NCI-H1048 (cell line): ENCODE data around the gene PGS1.
"Not testable (repeated sequence)": the region's sequence is repeated elsewhere in the genome, so short reads cannot be mapped to it uniquely, and the experiment has no call there.

Experiments
- DNase-seq: peaks from one replicate; lab custom pipeline; 2025; lab: John Stamatoyannopoulos, UW

Gene PGS1

DNA sequence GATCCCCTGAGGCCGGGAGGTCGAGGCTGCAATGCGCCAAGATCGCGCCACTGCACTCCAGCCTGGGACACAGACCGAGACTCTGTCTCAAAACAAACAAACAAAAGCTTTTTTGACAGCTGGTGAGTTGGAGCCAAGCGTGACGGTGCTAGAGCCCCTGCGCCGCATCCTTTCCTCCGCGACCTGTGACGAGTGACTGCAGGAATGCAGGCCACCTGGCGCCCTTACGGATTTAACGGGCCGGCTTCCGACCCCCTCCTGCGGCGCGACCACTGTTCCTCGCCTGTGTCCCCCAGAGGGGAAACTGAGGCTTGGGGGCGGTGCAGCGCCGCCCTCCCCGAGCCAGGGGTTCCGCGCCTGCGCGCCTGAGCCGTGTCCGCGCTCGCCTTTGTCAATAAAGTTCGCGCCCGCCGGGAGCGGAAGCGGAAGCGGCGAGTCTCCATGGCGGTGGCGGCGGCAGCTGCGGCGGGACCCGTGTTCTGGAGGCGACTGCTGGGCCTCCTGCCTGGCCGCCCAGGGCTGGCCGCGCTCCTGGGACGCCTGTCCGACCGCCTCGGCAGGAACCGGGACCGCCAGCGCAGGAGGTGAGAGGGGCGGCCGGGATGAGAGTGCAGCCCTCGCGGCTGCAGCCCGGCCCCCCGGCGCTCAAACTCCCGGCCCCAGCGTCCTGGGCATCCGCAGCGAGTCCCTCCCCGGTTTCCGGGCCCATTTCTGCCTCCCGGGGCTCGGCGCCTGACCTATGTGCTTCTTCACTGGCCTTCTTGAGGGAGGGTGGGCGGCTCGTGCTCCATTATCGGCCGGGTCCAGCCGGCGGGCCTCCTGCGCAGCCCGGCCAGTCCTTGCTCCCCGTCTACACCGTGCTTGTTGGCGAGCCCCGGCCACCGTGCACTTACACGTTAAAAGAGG is at the start of gene PGS1:
PGS1 (plus strand) TSS at position 425 of the 906 bp plus-strand sequence; CDS start at position 442, 17 bp downstream.
- no peak for DNase-seq

GRCh38 chr17:78329263-78330059 is 49.0 kb upstream of the PGS1 start:
- DNase-seq, result no peak

DNA sequence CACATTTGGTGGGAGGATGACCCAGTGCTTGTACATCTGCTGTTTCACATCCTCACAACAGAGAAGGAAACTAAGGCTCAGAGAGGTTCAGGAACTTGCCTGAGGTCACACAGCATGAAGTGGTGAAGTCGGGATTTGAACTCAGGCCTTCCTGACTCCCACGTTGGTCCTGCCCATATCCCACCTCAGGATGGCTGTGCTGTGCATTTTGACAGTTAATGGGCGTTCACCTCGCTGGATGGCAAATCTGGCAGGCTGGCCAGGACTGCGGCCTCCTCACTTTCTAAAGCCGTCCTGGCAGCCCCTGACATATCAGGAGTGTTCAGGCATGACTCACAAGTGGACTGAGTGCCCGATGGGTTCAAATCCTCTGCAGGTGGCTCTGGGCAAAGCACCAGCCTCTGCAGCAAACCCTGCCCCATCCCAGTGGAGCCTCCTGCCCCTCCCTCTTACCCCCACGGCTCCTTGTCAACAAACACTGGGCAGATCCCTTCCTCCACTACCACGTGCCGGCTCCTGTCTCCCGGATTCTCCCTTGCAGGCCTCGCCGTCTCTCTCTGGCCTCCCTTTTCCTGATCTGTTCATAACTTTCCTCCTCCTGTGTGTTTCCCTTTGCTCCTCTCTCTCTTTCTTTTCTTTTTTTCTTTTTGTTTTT is 47.8 kb upstream of the PGS1 start:
- DNase-seq, result no peak

- not testable (repeated sequence) for DNase-seq
Observed at GRCh38 chr17:78331355-78331754, 47.1 kb upstream of the PGS1 start.

- DNase-seq, result no peak
Observed at GRCh38 chr17:78332991-78333390, 45.5 kb upstream of the PGS1 start.

DNA sequence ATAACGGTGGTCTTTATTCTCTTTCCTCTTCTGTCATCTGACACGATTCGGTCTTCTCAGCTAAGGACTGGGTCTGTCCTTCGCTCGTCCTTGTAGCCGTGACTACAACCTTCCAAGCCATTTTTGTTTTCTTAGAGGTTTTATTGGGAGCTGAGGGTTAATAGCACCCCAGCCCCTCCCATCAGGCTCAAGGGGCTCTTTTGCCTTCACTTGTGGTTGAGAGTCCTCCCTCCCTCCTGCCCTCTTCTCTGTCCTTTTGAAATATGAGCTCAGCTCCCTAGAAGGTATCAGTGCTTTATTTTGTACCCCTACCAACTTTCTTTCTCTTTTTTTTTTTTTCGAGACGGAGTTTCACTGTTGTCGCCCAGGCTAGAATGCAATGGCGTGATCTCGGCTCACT is 43.2 kb upstream of the PGS1 start:
- no peak for DNase-seq

DNA sequence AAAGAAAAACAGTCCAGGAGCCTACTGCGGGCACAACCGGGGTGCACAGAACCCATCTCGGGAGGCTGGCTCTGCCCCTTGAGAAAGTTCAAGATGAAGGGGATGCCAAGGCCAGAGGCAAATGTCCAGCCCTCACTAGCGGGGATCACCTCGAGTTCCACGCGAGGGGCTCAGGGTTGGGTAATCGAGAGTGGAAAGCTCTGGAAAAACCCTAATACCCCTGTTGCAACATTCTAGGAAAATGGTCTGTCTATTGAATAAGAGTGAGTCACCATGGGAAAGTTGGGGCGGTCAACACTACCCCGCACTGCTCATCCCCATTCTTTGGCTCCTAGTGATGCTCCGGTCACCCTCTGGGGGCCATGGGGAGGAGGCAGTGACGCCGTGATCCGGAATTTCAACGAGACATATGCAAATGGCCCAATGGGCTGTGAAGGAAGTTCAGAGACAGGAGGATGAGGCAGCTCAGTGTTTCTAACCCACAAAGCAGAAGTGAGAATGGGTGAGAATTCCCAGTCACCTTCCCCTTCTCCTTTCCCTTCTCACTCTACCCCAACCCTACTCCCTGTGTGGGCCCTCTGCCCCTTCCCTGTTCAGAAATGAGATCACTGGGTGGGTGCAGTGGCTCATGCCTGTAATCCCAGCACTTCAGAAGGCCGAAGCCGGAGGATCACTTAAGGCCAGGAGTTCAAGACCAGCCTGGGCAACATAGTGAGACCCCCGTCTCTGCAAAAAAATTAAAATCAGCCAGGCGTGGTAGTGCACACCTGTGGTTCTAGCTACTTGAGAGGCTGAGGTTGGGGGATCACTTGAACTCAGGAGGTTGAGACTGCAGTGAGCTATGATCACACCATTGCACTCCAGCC is 41.0 kb upstream of the PGS1 start:
- no peak for DNase-seq

DNA sequence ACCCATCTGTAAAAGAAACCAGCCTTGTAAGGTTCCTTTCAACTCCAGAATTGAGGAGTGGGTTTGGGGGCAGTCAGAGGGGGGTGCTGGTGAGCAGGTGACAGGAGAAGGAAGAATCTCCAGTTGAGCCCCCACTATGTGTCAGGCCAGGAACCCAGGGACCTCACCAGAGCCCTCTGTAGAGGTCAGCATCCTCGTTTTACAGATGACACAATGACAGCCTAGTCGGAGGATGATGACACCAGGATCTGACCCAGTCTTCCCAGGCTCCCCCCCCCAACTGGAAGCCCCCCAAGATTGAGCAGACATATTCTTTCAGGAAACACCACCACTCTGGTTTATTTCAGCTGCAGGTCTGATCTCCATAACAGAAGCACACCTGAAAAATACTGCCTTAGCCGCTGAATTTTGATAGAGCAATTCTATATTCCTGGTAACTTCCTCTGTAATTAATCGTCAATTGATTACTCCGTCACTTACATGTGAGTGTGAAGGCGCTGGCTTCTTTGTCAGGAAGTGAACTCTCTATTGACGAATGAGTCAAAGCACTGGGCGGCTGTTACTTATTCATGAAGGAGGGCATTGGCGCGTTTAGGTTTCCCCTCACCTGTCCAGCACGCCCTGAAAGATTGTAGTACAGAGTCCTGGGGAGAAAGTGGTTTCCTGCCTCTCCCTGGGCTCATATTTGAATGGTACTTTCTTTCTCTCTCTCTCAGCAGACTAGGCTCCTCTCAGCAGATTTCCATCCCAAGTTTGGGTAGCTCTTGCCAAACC is 39.8 kb upstream of the PGS1 start:
- DNase-seq, result no peak

GRCh38 chr17:78340183-78340955 is 38.1 kb upstream of the PGS1 start:
- DNase-seq, result no peak

- no peak for DNase-seq
Observed at GRCh38 chr17:78341559-78342448, 36.6 kb upstream of the PGS1 start.

DNA sequence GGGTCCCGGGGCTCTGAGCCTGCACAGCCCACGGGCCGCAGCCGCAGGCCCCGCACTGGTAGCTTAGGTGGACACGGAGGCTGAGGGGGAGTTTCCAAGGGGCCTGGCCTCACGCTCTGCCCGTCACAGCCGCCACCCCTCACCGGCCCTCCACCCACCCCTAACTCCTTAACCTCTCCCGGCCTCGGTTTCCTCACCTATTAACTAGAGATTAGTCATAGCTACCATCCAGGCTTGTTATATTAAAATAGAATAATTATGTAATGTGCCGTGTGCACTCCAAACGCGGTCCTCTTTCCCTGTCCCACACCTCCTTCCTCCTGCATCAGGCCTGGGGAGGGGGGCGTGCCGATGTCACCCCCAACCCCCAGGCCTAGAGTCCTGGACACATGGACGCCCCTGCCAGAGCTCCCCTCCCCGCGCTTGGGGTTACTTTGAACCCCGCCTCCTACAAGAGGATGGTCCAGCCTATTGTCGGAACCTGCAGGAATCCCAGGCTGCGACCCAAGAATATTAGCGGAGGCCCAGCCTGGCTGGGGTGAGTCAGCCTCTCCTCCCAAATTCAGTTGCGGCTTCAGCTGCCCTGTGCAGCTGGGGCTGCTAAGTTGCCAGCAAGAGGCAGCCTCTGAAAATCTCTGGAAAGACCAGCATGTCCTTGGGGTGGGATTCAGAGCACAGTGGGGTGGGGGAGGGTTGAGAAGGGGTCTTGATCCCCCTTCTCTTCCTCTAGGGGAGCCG is 35.8 kb upstream of the PGS1 start:
- DNase-seq, result no peak

DNA sequence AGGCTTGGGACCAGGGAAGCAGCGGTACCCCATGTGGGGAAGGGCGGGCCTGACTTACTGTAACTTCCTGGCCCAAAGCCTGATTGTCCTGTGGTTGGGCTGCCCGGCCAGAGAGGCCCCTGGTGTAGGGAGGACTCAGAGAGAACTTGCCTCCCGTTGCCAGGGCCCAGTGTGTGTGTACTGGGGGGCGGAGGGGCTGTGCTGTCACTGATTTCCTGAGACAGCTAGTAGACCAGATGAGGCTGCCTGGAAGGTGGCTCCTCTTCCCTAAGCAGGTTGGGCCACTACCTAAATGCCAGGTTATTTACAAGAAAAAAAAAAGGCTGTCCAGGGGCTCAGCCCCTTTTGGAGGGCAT is 35.3 kb upstream of the PGS1 start:
- no peak for DNase-seq

DNA sequence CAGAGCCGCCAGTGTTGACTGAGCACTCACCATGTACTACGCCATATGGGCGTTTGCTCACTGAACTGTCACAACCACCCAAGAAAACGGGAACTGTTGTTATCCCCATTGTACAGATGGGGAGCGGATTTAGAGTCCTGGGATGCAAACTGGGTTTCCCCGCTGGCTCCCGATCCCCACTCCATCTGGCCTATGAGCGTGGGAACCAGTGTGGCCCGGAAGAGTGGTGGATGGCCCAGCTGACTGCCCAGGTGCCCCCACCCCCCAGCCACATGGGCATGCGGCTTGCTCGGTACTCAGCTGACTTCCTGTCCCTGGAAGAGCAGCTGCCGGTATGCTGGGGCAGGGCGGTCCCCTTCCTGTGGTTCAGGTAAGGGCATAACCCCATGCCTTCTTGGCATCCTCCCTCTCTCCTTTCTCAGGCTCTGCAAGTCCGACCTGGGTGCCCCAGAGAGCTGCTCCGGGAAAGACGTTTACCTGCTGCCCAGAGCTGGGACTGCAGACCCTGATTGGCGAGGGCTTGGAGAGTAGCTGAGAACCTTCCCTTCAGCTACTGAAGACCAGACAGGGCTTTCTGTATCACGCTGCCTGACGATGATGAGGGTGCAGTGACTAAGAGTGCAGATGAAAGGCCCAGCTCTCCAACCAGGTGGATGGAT is 34.8 kb upstream of the PGS1 start:
- no peak for DNase-seq

- DNase-seq, result no peak
Observed at GRCh38 chr17:78344666-78345065, 33.8 kb upstream of the PGS1 start.

- DNase-seq, result no peak
Observed at GRCh38 chr17:78345172-78345571, 33.3 kb upstream of the PGS1 start.

DNA sequence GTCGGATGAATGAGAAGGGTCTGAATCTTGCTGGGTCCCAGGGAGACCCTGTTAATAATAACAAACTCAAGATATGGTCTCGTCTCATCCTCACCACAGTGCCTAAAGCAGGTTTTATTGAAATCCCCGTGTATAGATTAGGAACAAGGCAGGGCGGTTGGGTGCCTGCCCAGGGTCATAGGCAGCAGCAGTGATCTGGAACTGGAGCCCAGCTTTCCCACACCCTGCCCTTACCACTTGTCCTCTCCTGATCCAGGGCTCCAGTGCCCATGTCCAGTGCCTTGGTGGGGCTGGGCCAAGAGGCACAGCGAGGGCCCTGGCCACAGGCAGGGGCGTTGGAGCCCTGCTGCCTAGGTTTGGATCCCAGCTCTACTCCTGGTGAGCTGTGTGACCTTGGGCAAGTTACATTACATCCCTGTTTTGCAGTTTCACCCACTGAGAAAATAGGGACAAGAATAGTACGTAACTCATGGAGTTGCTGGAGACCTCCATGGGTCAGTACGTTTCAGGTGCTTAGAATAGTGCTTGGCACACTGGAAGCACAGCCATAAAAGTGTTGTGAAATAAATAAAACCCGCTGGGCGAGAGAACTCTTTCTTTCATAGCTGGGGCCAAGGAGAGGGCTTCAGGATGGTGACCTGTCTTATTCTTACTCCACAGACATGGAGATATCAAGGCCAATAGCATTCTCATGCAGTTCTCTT is 32.5 kb upstream of the PGS1 start:
- DNase-seq, result no peak

DNA sequence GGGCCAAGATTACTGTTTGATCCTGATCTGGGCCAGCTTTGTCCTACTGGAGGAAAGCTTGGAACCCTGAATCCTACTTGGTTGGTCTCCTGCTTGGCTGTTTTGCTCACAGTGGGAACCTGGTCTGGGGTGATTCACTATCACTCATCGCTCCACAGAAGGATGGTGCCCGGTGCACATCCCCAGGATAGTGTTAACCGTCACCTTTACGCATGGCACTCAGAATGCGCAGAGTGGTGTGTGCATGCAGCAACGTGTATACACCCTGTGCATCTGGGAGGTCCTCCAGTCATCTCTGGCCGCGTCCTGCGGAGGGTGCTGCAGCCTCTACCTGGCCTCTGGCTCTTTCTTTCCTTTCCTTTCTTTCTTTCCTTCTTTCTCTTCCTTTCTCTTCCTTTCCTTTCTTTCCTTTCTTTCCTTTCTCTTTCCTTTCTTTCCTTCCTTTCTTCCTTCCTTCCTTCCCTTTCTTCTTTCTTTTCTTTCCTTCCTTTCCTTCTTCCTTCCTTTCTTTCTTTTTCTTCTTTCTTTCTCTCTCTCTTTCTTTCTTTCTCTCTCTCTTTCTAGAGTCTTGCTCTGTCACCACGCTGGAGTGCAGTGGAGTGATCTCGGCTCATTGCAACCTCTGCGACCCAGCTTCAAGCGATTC is 31.7 kb upstream of the PGS1 start:
- DNase-seq, result no peak
